ENCODE results near the gene PITPNB.

DNA sequence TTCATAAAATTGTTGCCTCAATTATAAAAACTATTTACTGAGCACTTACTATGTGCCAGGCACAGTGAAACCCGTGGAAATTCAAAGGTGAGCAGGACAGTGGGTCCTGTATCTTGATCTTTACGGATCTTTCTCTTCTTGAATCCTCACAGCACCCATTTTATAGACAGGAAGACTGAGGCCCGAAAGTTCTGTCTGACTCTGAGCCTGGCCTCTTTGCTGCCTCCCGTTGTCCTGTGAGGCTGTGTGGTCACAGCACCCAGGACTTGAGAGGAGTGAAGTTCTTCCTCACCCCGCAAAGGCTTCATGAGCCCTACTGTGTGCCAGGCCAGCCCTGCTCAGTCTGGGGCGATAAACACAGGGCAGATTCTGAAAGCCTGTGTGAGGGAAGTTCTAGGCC is 104.1 kb downstream of the PITPNB start:
- TF ChIP-seq POLR2A (IDR thresholded peaks at IDR 0.05; ENCODE audit: low read depth, low read length) (no peak), POLR2AphosphoS5 (IDR thresholded peaks at IDR 0.05; ENCODE audit: low read depth, low read length) (no peak)
